ENCODE data around the gene RDH13.
"Not testable (repeated sequence)": the region's sequence is repeated elsewhere in the genome, so short reads cannot be mapped to it uniquely, and the experiment has no call there.

The RDH13 gene

GRCh38 chr19:55024111-55024510 lies 38.8 kb downstream of the RDH13 start:
- TF ChIP-seq ZFX (IDR thresholded peaks at IDR 0.05; ENCODE audit: borderline replicate concordance): no peak
- TF ChIP-seq CTCF (IDR thresholded peaks at IDR 0.05): no peak
- no peak overlapping the region for H3K27ac ChIP-seq

GRCh38 chr19:55020351-55020750 lies 42.6 kb downstream of the RDH13 start:
- H3K27ac ChIP-seq: not testable (repeated sequence)

- no peak for TF ChIP-seq ZFX (IDR thresholded peaks at IDR 0.05; ENCODE audit: borderline replicate concordance)
- no peak for TF ChIP-seq CTCF (IDR thresholded peaks at IDR 0.05)
- H3K27ac ChIP-seq: no peak overlapping the region
Measured at GRCh38 chr19:55018633-55019032, 44.3 kb downstream of the RDH13 start.

GRCh38 chr19:55018216-55018615 lies 44.7 kb downstream of the RDH13 start:
- H3K27ac ChIP-seq: no peak overlapping the region
- no peak for TF ChIP-seq ZFX (IDR thresholded peaks at IDR 0.05; ENCODE audit: borderline replicate concordance)
- TF ChIP-seq CTCF (IDR thresholded peaks at IDR 0.05): no peak

- no peak for TF ChIP-seq ZFX (IDR thresholded peaks at IDR 0.05; ENCODE audit: borderline replicate concordance)
- H3K27ac ChIP-seq: no peak overlapping the region
Measured at GRCh38 chr19:55016017-55016416, 46.9 kb downstream of the RDH13 start.

GRCh38 chr19:55015126-55015525 lies 47.8 kb downstream of the RDH13 start:
- TF ChIP-seq ZFX (IDR thresholded peaks at IDR 0.05; ENCODE audit: borderline replicate concordance): no peak
- no peak for TF ChIP-seq CTCF (IDR thresholded peaks at IDR 0.05)
- no peak overlapping the region for H3K27ac ChIP-seq

GRCh38 chr19:55014714-55015113 lies 48.2 kb downstream of the RDH13 start:
- TF ChIP-seq ZFX (IDR thresholded peaks at IDR 0.05; ENCODE audit: borderline replicate concordance) (no peak), CTCF (IDR thresholded peaks at IDR 0.05) (no peak)

GRCh38 chr19:55013596-55013995 lies 49.4 kb downstream of the RDH13 start:
- H3K27ac ChIP-seq: no peak overlapping the region
- no peak for TF ChIP-seq ZFX (IDR thresholded peaks at IDR 0.05; ENCODE audit: borderline replicate concordance)
- no peak for TF ChIP-seq CTCF (IDR thresholded peaks at IDR 0.05)

More at GRCh38 chr19:55014714-55015113, 48.2 kb downstream of the RDH13 start:
- H3K27ac ChIP-seq: no peak overlapping the region
